ENCODE measurements around the gene PCDH9. TPM values are rescaled to one million over a fixed set of nuclear protein-coding genes. Genes with fewer than 3 reads are reported as not detected.

The PCDH9 gene
- total and polyA plus RNA-seq, 2 experiments from 2014 or later: 0.56 to 0.76 TPM

- no peaks in the 10 kb centered on the region for H3K4me1 ChIP-seq (ENCODE audit: insufficient read depth)
- no peak overlapping the region for H3K4me2 ChIP-seq (ENCODE audit: unreplicated experiment)
- no peak overlapping the region for H3K4me3 ChIP-seq
- H3K9me3 ChIP-seq (ENCODE audit: low read depth): no peaks in the 10 kb centered on the region
- DNase-seq: no peak
- no peaks in the 10 kb centered on the region for H3K79me2 ChIP-seq (ENCODE audit: insufficient read depth)
- TF ChIP-seq EZH2phosphoT487 (IDR thresholded peaks at IDR 0.05; ENCODE audit: insufficient read depth, low read depth) (no peak), EZH2 (IDR thresholded peaks at IDR 0.05; ENCODE audit: insufficient read depth, poor library complexity, severe bottlenecking) (no peak)
- no peak overlapping the region for H3K9ac ChIP-seq
- no peaks in the 10 kb centered on the region for H4K20me1 ChIP-seq (ENCODE audit: insufficient read depth)
- in situ Hi-C loops (cut with MboI): no loop called here
- no peaks in the 10 kb centered on the region for H3K36me3 ChIP-seq (ENCODE audit: low read depth)
- no peaks in the 10 kb centered on the region for H3K27me3 ChIP-seq (replicated peaks; ENCODE audit: insufficient read depth)
- H3K9me2 ChIP-seq (ENCODE audit: insufficient read depth): no peaks in the 10 kb centered on the region
- H3K27ac ChIP-seq: no peak overlapping the region
- H3F3A ChIP-seq (ENCODE audit: insufficient read depth): no peaks in the 10 kb centered on the region
- WGBS, 2 experiments (ENCODE audit: low coverage in 1 of 2, low lambda C conversion rate in 2 of 2, missing lambda C conversion rate in 2 of 2): 14 to 19% methylated on average over 2 of the region's 2 CpGs
- H2AFZ ChIP-seq: no peak overlapping the region
Measured at GRCh38 chr13:67015976-67016600, 214.0 kb downstream of the PCDH9 start.

- H3F3A ChIP-seq (ENCODE audit: insufficient read depth): no peaks in the 10 kb centered on the region
- no peak overlapping the region for H3K4me2 ChIP-seq (ENCODE audit: unreplicated experiment)
- H3K9ac ChIP-seq: no peak overlapping the region
- 0% methylated on average over 1 of the region's 1 CpG for WGBS, 2 experiments (ENCODE audit: low coverage in 1 of 2, low lambda C conversion rate in 2 of 2, missing lambda C conversion rate in 2 of 2)
- DNase-seq: no peak
- no peak overlapping the region for H3K27ac ChIP-seq
- H2AFZ ChIP-seq: no peak overlapping the region
- H3K9me2 ChIP-seq (ENCODE audit: insufficient read depth): no peaks in the 10 kb centered on the region
- H3K36me3 ChIP-seq (ENCODE audit: low read depth): no peaks in the 10 kb centered on the region
- no peaks in the 10 kb centered on the region for H3K4me1 ChIP-seq (ENCODE audit: insufficient read depth)
- in situ Hi-C loops (cut with MboI): no loop called here
- no peak overlapping the region for H3K4me3 ChIP-seq
- H3K79me2 ChIP-seq (ENCODE audit: insufficient read depth): no peaks in the 10 kb centered on the region
- H3K27me3 ChIP-seq (replicated peaks; ENCODE audit: insufficient read depth): no peaks in the 10 kb centered on the region
- TF ChIP-seq EZH2phosphoT487 (IDR thresholded peaks at IDR 0.05; ENCODE audit: insufficient read depth, low read depth) (no peak), EZH2 (IDR thresholded peaks at IDR 0.05; ENCODE audit: insufficient read depth, poor library complexity, severe bottlenecking) (no peak)
- H3K9me3 ChIP-seq (ENCODE audit: low read depth): no peaks in the 10 kb centered on the region
- no peaks in the 10 kb centered on the region for H4K20me1 ChIP-seq (ENCODE audit: insufficient read depth)
Measured at GRCh38 chr13:67014399-67014798, 215.7 kb downstream of the PCDH9 start.

- H3K27me3 ChIP-seq (replicated peaks; ENCODE audit: insufficient read depth): no peaks in the 10 kb centered on the region
- H3K9me2 ChIP-seq (ENCODE audit: insufficient read depth): no peaks in the 10 kb centered on the region
- no peak for DNase-seq
- H3K79me2 ChIP-seq (ENCODE audit: insufficient read depth): no peaks in the 10 kb centered on the region
- H2AFZ ChIP-seq: no peak overlapping the region
- no peak overlapping the region for H3K4me2 ChIP-seq (ENCODE audit: unreplicated experiment)
- 3 to 9% methylated on average over 2 of the region's 2 CpGs for WGBS, 2 experiments (ENCODE audit: low coverage in 1 of 2, low lambda C conversion rate in 2 of 2, missing lambda C conversion rate in 2 of 2)
- in situ Hi-C loops (cut with MboI): no loop called here
- no peaks in the 10 kb centered on the region for H3K36me3 ChIP-seq (ENCODE audit: low read depth)
- H3K4me1 ChIP-seq (ENCODE audit: insufficient read depth): no peaks in the 10 kb centered on the region
- no peaks in the 10 kb centered on the region for H4K20me1 ChIP-seq (ENCODE audit: insufficient read depth)
- TF ChIP-seq EZH2phosphoT487 (IDR thresholded peaks at IDR 0.05; ENCODE audit: insufficient read depth, low read depth): no peak
- no peak for TF ChIP-seq EZH2 (IDR thresholded peaks at IDR 0.05; ENCODE audit: insufficient read depth, poor library complexity, severe bottlenecking)
- H3K9ac ChIP-seq: no peak overlapping the region
- no peaks in the 10 kb centered on the region for H3K9me3 ChIP-seq (ENCODE audit: low read depth)
- H3K27ac ChIP-seq: no peak overlapping the region
- no peaks in the 10 kb centered on the region for H3F3A ChIP-seq (ENCODE audit: insufficient read depth)
- no peak overlapping the region for H3K4me3 ChIP-seq
Measured at GRCh38 chr13:67013709-67014108, 216.4 kb downstream of the PCDH9 start.

- TF ChIP-seq EZH2phosphoT487 (IDR thresholded peaks at IDR 0.05; ENCODE audit: insufficient read depth, low read depth) (no peak), EZH2 (IDR thresholded peaks at IDR 0.05; ENCODE audit: insufficient read depth, poor library complexity, severe bottlenecking) (no peak)
- Histone ChIP-seq H3K27ac (no peak overlapping the region), H2AFZ (no peak overlapping the region), H3F3A (ENCODE audit: insufficient read depth) (no peaks in the 10 kb centered on the region), H3K4me1 (ENCODE audit: insufficient read depth) (no peaks in the 10 kb centered on the region), H3K4me2 (ENCODE audit: unreplicated experiment) (no peak overlapping the region), H3K9ac (no peak overlapping the region), H3K9me2 (ENCODE audit: insufficient read depth) (no peaks in the 10 kb centered on the region), H3K79me2 (ENCODE audit: insufficient read depth) (no peaks in the 10 kb centered on the region), H3K27me3 (replicated peaks; ENCODE audit: insufficient read depth) (no peaks in the 10 kb centered on the region), H3K9me3 (ENCODE audit: low read depth) (peaks cover 3% of the 10 kb centered on the region), H3K36me3 (ENCODE audit: low read depth) (no peaks in the 10 kb centered on the region), H4K20me1 (ENCODE audit: insufficient read depth) (no peaks in the 10 kb centered on the region), H3K4me3 (no peak overlapping the region)
- no peak for DNase-seq
- 45 to 48% methylated on average over 1 of the region's 1 CpG for WGBS, 2 experiments (ENCODE audit: low coverage in 1 of 2, low lambda C conversion rate in 2 of 2, missing lambda C conversion rate in 2 of 2)
- in situ Hi-C loops (cut with MboI): no loop called here
Measured at GRCh38 chr13:67008075-67008668, 222.0 kb downstream of the PCDH9 start.
